ENCODE data around the gene LRRC4B. TPM values are rescaled to one million over a fixed set of nuclear protein-coding genes. Genes with fewer than 3 reads are reported as not detected.

LRRC4B gene
- total and polyA plus RNA-seq, 11 donors, result 0.35 to 2.4 (median 0.97) TPM

GRCh38 chr19:50520822-50521465 lies 47.3 kb downstream of the LRRC4B start:
- Histone ChIP-seq H3K4me3 (no peak overlapping the region), H3K4me1 (no peaks in the 10 kb centered on the region), H3K9me3 (no peaks in the 10 kb centered on the region), H3K27me3 (no peaks in the 10 kb centered on the region), H3K36me3 (no peaks in the 10 kb centered on the region), H3K27ac (no peak overlapping the region)
- TF ChIP-seq POLR2A (IDR thresholded peaks at IDR 0.05), result no peak
- TF ChIP-seq CTCF (IDR thresholded peaks at IDR 0.05), result no peak
- no peak for ATAC-seq
- peak in 1 of 5 donors; percentile 3 for DNase-seq
- intact Hi-C loops (cut with DNase I), result no loop called here
- 84 to 90% (median 86%) methylated on average over 17 of the region's 17 CpGs for WGBS, 4 donors

GRCh38 chr19:50519006-50519575 lies 49.1 kb downstream of the LRRC4B start:
- no peak overlapping the region for H3K27ac ChIP-seq
- TF ChIP-seq POLR2A (IDR thresholded peaks at IDR 0.05), result no peak
- no peak for TF ChIP-seq CTCF (IDR thresholded peaks at IDR 0.05)
- H3K36me3 ChIP-seq, result no peaks in the 10 kb centered on the region
- no peaks in the 10 kb centered on the region for H3K4me1 ChIP-seq
- 97 to 98% (median 97%) methylated on average over 25 to 40 of the region's 40 CpGs for WGBS, 4 donors
- DNase-seq (peak in 1 of 5 donors; percentile 40), ATAC-seq (no peak)
- peaks cover 0 to 8% (median 0%) of the 10 kb centered on the region in 9 donors for H3K27me3 ChIP-seq
- intact Hi-C loops (cut with DNase I), result loop anchor here in 1 of 10 donors (10.0 kb wide), 1 partner anchor 494 kb away; the partner anchor contains the start of genes VRK3 and ZNF473
- H3K4me3 ChIP-seq, result no peak overlapping the region
- H3K9me3 ChIP-seq, result no peaks in the 10 kb centered on the region

GRCh38 chr19:50518091-50519005 lies 49.9 kb downstream of the LRRC4B start:
- 95 to 96% (median 95%) methylated on average over 72 to 87 of the region's 87 CpGs for WGBS, 4 donors
- DNase-seq (peak in 1 of 5 donors; percentile 41), ATAC-seq (no peak)
- Histone ChIP-seq H3K27me3 (peaks cover 0 to 8% (median 0%) of the 10 kb centered on the region in 9 donors), H3K4me1 (no peaks in the 10 kb centered on the region), H3K4me3 (no peak overlapping the region), H3K36me3 (no peaks in the 10 kb centered on the region), H3K27ac (no peak overlapping the region), H3K9me3 (no peaks in the 10 kb centered on the region)
- intact Hi-C loops (cut with DNase I), result loop anchor here in 1 of 10 donors (10.0 kb wide), 1 partner anchor 494 kb away; the partner anchor contains the start of genes VRK3 and ZNF473
- TF ChIP-seq CTCF (IDR thresholded peaks at IDR 0.05), result no peak
- TF ChIP-seq POLR2A (IDR thresholded peaks at IDR 0.05), result no peak

Data from heart left ventricle (tissue), 16 donors.